ENCODE results near the gene B4GALNT4. TPM values are rescaled to one million over a fixed set of nuclear protein-coding genes. Genes with fewer than 3 reads are reported as not detected.
"Not testable (repeated sequence)": the region's sequence is repeated elsewhere in the genome, so short reads cannot be mapped to it uniquely, and the experiment has no call there.

Gene B4GALNT4
- total RNA-seq, 2 experiments from 2014 or later = 0.32 TPM; not detected in 1

DNA sequence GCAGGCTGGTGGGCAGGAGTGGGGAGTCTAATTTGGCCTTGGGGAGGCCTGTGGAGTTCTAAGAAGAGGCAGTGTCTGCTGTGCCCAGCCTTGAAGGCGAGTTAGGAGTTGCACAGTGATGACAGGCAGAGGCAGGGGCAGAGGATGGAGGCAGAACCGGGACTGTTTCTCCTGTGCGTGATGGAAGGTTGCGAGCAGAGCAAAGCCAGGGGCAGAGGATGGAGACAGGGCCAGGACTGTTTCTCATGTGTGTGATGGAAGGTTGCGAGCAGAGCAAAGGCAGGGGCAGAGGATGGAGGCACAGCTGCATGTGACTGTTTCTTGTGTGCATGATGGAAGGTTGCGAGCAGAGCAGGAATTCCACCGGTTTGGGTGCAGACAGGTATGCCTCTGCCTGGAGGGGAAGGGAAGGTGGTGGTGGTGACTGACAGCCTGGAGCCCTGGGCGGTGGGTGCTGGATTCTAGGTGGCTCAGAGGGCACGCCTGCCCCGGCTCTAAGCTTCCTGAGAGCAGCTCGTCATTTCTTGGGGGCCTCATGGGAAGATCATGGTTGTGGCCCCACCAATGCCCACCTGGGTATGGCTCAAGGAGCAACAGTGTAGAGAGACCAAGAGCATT lies 8.7 kb downstream of the B4GALNT4 start:
- no peak for ATAC-seq
- no peak overlapping the region for H3K27ac Mint-ChIP-seq
- peaks cover 4% of the 10 kb centered on the region for H3K27me3 Mint-ChIP-seq
- peaks cover 5% of the 10 kb centered on the region for H3K4me1 Mint-ChIP-seq
- DNase-seq = no peak
- no peaks in the 10 kb centered on the region for H3K36me3 Mint-ChIP-seq
- CTCF ChIA-PET = interaction anchor here (1.1 kb wide), 1 partner anchor 19 kb away, joined by 3 read pairs; no protein-coding TSS in a partner anchor
- H3K4me3 Mint-ChIP-seq = no peak overlapping the region
- H3K9me3 Mint-ChIP-seq (ENCODE audit: low read depth) = no peaks in the 10 kb centered on the region

DNA sequence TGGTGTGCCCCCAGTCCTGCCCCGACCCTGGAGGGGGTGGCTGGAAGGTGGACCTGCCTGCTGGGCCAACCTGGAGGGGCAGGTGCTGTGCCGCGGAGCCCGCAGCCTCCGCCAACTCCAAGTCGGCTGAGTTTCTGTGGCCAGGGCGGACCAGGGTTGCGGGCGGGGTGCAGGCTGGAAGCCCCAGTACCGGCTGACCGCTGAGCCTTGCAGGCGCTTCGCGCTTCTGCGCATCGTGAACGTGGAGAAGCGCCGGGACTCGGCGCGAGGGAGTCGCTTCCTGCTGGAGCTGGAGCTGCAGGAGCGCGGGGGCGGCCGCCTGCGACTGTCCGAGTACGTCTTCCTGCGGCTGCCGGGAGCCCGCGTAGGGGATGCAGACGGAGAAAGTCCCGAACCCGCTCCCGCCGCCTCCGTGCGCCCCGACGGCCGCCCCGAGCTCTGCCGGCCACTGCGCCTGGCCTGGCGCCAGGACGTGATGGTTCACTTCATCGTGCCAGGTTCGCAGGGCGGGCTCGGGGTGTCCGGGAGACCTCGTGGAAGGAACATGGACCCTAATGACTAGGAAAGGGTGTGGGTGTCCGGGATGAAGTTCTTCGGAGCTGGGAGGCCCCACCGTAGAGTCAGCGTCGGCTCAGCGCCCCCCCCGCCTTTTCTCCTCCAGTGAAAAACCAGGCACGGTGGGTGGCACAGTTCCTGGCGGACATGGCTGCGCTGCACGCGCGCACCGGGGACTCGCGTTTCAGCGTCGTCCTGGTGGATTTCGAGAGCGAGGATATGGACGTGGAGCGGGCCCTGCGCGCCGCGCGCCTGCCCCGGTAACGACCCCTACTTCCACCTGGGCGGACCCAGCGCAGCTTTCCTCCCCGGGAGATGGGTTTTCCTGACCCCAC lies 10.2 kb downstream of the B4GALNT4 start:
- DNase-seq (no peak), ATAC-seq (no peak)
- CTCF ChIA-PET = interaction anchor here (0.7 kb wide), 1 partner anchor 16 kb away, joined by 3 read pairs; no protein-coding TSS in a partner anchor
- H3K36me3 Mint-ChIP-seq = no peaks in the 10 kb centered on the region
- peaks cover 5% of the 10 kb centered on the region for H3K4me1 Mint-ChIP-seq
- H3K27me3 Mint-ChIP-seq = peaks cover 4% of the 10 kb centered on the region
- H3K9me3 Mint-ChIP-seq (ENCODE audit: low read depth) = no peaks in the 10 kb centered on the region
- no peak overlapping the region for H3K27ac Mint-ChIP-seq
- H3K4me3 Mint-ChIP-seq = no peak overlapping the region

DNA sequence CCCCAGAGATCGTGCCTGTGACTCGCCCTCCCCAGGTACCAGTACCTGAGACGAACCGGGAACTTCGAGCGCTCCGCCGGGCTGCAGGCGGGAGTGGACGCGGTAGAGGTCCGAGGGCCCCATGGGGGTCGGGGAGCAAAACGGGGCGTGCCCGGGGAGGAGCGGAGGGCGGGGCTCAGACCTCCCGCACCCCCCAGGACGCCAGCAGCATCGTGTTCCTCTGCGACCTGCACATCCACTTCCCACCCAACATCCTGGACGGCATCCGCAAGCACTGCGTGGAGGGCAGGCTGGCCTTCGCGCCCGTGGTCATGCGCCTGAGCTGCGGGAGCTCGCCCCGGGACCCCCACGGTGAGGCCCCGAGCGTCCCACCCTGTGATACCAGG lies 10.8 kb downstream of the B4GALNT4 start:
- Mint-ChIP-seq H3K4me3 (no peak overlapping the region), H3K27me3 (peaks cover 4% of the 10 kb centered on the region), H3K27ac (no peak overlapping the region), H3K4me1 (peaks cover 5% of the 10 kb centered on the region), H3K36me3 (no peaks in the 10 kb centered on the region), H3K9me3 (ENCODE audit: low read depth) (no peaks in the 10 kb centered on the region)
- ATAC-seq (no peak), DNase-seq (no peak)
- CTCF ChIA-PET = interaction anchor here (0.7 kb wide), 1 partner anchor 16 kb away, joined by 3 read pairs; no protein-coding TSS in a partner anchor

DNA sequence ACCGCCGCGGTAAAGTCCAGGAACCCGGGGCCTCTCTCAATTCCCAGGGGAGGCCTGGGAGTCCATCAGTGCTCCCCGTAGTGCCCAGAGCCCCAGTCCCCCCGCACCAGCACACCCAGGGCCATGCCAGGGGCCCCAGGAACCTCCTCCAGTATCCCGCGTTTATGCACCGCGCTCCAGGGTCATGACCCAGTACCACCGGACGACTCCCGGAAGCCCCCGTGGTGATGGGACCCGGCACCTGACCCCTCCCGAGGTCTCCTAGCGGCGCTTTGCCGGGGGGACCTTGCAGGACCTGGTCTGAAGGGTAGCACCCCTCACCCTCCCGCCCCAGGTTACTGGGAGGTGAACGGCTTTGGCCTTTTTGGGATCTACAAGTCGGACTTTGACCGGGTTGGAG lies 11.2 kb downstream of the B4GALNT4 start:
- Mint-ChIP-seq H3K36me3 (no peaks in the 10 kb centered on the region), H3K4me3 (no peak overlapping the region), H3K27ac (no peak overlapping the region), H3K4me1 (peaks cover 5% of the 10 kb centered on the region), H3K27me3 (peaks cover 4% of the 10 kb centered on the region), H3K9me3 (ENCODE audit: low read depth) (no peaks in the 10 kb centered on the region)
- DNase-seq (no peak), ATAC-seq (no peak)
- CTCF ChIA-PET = no interaction called here

DNA sequence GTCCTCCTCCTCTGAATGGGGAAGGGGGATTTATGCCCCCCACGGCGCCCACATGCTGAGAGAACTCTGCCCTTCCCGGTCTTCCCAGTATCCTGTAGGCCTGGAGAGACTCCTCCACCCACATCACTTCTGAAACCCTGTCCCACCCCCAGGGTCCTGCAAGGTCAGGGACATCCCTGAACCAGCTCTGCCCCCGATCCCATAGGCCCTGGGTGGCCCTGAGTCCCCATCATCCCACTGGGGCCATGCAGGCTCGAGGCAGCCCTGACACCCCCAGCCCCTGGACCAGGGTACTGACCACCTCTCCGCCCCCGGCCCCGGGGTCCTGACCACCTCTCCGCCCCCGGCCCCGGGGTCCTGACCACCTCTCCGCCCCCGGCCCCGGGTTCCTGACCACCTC lies 11.7 kb downstream of the B4GALNT4 start:
- no peak overlapping the region for H3K4me3 Mint-ChIP-seq
- DNase-seq = no peak
- ATAC-seq = no peak
- H3K4me1 Mint-ChIP-seq = peaks cover 5% of the 10 kb centered on the region
- H3K36me3 Mint-ChIP-seq = no peaks in the 10 kb centered on the region
- H3K9me3 Mint-ChIP-seq (ENCODE audit: low read depth) = no peaks in the 10 kb centered on the region
- no peak overlapping the region for H3K27ac Mint-ChIP-seq
- peaks cover 4% of the 10 kb centered on the region for H3K27me3 Mint-ChIP-seq
- CTCF ChIA-PET = no interaction called here

DNA sequence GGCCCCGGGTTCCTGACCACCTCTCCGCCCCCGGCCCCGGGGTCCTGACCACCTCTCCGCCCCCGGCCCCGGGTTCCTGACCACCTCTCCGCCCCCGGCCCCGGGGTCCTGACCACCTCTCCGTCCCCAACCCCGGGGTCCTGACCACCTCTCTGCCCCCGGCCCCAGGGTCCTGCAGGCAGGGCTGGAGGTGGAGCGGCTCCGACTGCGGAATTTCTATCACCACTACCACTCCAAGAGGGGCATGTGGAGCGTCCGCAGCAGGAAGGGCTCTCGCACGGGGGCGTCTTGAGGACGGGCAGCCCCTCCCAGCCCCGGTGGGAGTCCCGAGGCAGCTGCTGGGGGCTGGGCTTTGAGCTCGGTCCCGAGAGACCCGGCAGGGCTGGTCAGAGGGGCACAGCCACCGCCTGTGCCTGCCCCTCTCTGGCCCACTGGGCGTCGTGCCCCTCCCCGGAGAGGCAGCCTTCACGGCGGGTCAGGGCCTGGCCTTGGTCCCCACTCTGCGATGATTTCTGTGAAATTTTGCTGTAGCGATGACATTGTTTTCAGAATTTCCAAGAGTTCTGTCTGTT lies 12.3 kb downstream of the B4GALNT4 start:
- no peak for DNase-seq
- ATAC-seq = no peak
- Mint-ChIP-seq H3K36me3 (no peaks in the 10 kb centered on the region), H3K9me3 (ENCODE audit: low read depth) (no peaks in the 10 kb centered on the region), H3K4me3 (no peak overlapping the region), H3K4me1 (peaks cover 5% of the 10 kb centered on the region), H3K27ac (no peak overlapping the region), H3K27me3 (peaks cover 4% of the 10 kb centered on the region)
- CTCF ChIA-PET = no interaction called here

DNA sequence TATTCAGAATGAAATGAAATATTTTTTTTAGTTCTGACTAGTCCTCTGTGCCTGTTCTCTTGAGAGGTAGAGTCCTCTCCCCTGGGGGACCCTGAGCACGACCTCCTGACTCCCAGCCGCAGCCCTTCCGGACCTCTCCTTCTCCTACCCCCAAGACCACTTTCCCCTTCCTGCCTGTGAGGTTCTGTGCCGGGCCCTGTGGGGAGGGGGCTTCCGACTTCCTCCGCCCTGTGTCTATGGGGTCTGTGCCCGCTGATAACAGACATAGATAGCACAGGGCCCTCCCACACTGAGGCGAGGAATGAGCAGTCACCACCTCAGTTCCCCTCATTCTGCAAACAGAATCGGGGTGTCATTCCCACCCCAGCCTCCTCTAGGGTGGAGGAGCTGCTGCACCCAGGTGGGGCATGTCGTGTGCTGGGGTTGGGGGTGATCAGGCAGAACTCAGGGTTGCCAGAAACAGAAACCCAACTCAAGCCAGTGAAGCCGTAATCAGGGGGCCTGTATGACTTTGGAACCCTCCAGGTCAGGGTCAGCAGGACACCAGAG lies 12.9 kb downstream of the B4GALNT4 start:
- Mint-ChIP-seq H3K4me1 (peaks cover 5% of the 10 kb centered on the region), H3K27me3 (peaks cover 5% of the 10 kb centered on the region), H3K36me3 (peaks cover 1% of the 10 kb centered on the region), H3K27ac (no peak overlapping the region), H3K4me3 (no peak overlapping the region), H3K9me3 (ENCODE audit: low read depth) (peaks cover 2% of the 10 kb centered on the region)
- CTCF ChIA-PET = no interaction called here
- ATAC-seq = no peak
- no peak for DNase-seq

DNA sequence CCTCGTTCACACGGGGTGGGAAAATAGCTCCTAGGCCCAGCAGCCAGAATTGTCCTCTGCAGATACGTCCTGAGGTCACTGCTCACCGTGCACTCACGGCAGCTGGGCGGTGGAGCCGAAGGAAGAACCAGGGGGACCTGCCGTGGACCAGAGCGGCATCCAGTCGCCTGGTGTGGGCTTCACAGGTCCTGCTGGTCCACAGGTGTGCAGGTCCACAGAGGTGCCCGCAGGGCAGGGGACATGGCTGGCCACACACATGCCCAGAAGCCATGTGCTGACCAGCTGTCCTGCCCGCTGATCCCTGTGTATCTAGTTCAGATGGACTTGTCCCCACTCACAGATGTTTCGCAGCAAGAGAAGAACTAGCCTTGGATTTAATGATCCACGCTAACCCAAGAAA lies 14.1 kb downstream of the B4GALNT4 start:
- Mint-ChIP-seq H3K9me3 (ENCODE audit: low read depth) (peaks cover 2% of the 10 kb centered on the region), H3K27me3 (peaks cover 10% of the 10 kb centered on the region), H3K4me3 (no peak overlapping the region), H3K27ac (no peak overlapping the region), H3K4me1 (peaks cover 5% of the 10 kb centered on the region), H3K36me3 (peaks cover 2% of the 10 kb centered on the region)
- no peak for DNase-seq
- ATAC-seq = no peak
- CTCF ChIA-PET = no interaction called here

DNA sequence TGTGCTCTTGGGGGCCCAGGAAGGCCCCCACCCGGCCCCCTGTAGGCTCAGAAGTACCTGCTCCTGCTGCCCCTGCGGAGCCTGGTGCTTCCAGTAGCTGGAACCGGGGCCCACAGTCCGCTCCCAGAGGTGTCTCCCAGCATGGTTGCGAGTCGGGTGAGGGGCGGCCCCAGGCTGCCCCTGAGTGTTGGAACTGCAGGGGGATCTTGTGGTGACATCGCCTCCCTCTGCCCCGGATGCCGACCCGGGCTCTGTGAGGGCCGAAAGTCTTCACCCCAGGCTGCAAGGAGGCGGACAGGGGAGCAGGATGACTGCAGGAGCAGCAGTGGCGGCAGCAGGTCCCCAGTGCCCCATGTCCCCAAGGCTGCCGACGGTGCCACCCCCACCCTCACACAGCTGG lies 15.2 kb downstream of the B4GALNT4 start:
- Mint-ChIP-seq H3K27ac (no peak overlapping the region), H3K4me3 (no peak overlapping the region), H3K27me3 (peaks cover 10% of the 10 kb centered on the region), H3K36me3 (peaks cover 2% of the 10 kb centered on the region), H3K9me3 (ENCODE audit: low read depth) (peaks cover 2% of the 10 kb centered on the region), H3K4me1 (peaks cover 5% of the 10 kb centered on the region)
- DNase-seq (no peak), ATAC-seq (no peak)
- CTCF ChIA-PET = interaction anchor here (1.0 kb wide), 1 partner anchor 13 kb away, joined by 3 read pairs; no protein-coding TSS in a partner anchor

DNA sequence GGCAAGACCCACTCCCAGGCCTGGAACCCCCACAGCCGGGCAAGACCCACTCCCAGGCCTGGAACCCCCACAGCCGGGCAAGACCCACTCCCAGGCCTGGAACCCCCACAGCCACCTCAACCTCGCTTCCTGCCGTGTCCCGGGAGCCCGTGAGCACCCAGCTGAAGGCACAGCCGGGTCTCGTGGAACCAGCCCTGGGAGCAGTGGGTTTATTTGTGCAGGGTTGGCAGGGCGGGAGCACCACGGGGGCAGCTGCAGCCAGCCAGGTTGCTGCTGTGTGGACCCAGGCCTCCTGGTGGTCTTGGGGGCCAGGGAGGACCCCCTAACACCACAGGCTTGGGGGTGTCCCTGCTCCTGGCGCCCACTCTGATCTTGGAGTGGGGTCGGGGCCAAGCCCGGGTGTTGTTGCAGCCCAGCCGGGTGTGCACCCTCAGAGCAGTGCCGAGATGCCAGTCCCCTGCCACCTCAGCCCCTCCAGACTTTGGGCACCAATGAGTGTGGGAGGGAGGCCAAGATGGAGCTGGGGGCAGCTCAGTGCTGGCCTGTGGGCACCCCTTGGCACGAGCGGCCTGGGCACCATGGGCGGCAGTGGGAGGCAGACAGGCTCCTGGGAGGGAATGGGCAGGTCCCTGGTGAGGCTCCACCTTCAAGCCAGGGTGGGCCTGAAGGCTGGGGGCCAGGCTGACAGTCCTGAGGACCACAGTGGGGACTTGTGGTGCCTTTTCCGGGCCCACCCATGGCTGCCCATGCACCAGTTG lies 16.5 kb downstream of the B4GALNT4 start:
- Mint-ChIP-seq H3K27ac (no peak overlapping the region), H3K4me3 (no peak overlapping the region), H3K4me1 (peaks cover 5% of the 10 kb centered on the region), H3K27me3 (peaks cover 10% of the 10 kb centered on the region), H3K36me3 (peaks cover 2% of the 10 kb centered on the region), H3K9me3 (ENCODE audit: low read depth) (peaks cover 2% of the 10 kb centered on the region)
- DNase-seq (no peak), ATAC-seq (no peak)
- CTCF ChIA-PET = no interaction called here

DNA sequence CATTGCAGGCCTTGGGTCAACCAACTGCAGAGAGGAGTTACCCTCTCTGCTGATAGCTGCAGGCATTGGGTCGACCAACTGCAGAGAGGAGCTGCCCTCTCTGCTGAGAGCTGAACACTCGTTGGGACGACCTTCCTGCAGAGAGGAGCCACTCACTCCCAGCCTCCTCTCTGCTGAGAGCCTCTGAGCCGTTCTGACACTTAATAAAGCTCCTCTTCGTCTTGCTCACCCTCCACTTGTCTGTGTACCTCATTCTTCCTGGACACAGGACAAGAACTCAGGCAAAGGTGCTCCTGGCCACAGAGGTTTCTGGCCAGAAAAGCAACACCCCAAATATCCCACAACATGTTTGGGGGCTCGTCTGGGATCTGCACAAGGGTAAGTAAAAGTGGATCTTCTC lies 17.2 kb downstream of the B4GALNT4 start:
- Mint-ChIP-seq H3K27ac (no peak overlapping the region), H3K4me3 (no peak overlapping the region), H3K27me3 (peaks cover 10% of the 10 kb centered on the region), H3K9me3 (ENCODE audit: low read depth) (peaks cover 2% of the 10 kb centered on the region), H3K36me3 (peaks cover 2% of the 10 kb centered on the region), H3K4me1 (peaks cover 5% of the 10 kb centered on the region)
- CTCF ChIA-PET = no interaction called here
- DNase-seq (no peak), ATAC-seq (no peak)

DNA sequence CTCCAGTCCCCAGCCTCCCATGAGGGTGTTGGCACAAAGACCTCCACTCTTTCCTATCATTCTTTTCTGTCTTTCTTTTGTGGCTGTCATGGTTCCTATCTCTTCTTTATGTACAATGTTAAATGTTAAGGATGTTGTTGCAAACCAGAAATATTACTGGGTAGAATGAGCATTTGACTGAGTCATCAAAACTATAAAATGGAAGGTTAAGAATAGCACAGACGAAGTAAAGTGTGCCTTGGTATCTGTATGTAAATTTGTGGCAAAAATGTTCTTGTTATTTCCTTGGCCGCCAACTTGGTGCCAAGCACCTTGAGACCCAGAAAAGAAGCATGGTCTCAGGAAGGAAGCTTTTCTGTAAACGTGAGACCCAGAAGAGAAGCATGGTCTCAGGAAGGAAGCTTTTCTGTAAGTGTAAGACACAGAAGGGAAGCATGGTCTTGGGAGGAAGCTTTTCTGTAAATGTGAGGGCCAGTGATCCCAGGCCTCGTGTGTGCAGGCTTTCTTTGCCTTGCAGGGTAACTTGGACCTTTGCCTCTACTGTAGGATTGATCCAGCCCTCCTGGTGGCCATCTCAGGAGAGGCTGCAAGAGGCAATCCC lies 18.0 kb downstream of the B4GALNT4 start:
- H3K27me3 Mint-ChIP-seq = peaks cover 6% of the 10 kb centered on the region
- H3K9me3 Mint-ChIP-seq (ENCODE audit: low read depth) = peaks cover 2% of the 10 kb centered on the region
- peaks cover under 1% of the 10 kb centered on the region for H3K4me1 Mint-ChIP-seq
- no peak overlapping the region for H3K27ac Mint-ChIP-seq
- DNase-seq = no peak
- no peak for ATAC-seq
- H3K4me3 Mint-ChIP-seq = no peak overlapping the region
- CTCF ChIA-PET = no interaction called here
- peaks cover 2% of the 10 kb centered on the region for H3K36me3 Mint-ChIP-seq

DNA sequence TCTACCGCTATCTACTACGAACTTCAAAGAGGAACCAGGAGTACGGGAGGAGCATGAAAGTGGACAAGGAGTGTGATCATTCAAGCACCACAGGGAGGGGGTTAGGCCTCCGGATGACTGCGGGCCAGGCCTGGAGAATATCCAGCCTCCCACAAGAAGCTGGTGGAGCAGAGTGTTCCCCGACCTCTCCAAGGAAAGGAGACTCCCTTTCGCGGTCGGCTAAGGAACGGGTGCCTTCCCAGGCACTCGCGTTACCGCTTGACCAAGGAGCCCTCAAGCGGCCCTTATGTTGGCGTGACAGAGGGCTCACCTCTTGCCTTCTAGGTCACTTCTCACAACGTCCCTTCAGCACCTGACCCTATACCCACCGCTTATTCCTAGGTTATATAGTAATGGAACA lies 20.1 kb downstream of the B4GALNT4 start:
- ATAC-seq, CTCF ChIA-PET, DNase-seq: not testable (repeated sequence)

More for the DNA sequence above, 20.1 kb downstream of the B4GALNT4 start:
- not testable (repeated sequence) for H3K36me3 Mint-ChIP-seq; H3K4me1 Mint-ChIP-seq; H3K9me3 Mint-ChIP-seq (ENCODE audit: low read depth); H3K27me3 Mint-ChIP-seq; H3K4me3 Mint-ChIP-seq; H3K27ac Mint-ChIP-seq
